Measurements from ENCODE around the gene GATA6.

GATA6 gene

DNA sequence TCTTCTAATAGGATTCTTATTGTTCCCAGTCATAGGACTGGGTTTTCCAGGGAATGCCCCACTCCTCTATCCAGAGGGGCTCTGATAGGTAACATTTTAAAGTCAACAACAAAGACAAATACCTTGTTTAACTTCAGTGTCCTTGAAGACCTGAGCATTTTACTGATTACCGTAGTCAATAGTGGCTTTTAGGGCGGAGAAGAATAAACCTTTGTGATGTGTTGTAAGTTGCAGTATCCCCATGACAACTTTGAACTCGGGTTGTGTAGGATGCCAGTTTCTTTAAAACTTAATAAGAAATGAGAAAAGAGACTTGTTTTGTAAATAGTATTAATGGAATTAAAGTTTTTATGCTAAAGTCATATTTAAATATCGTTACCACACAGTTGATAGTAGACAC is 6.0 kb downstream of the GATA6 start (continued):
- TF ChIP-seq ZNF704 (tag by site-specific recombination; IDR thresholded peaks at IDR 0.05) (no peak), ZNF138 (tag by site-specific recombination; IDR thresholded peaks at IDR 0.05; ENCODE audit: borderline replicate concordance) (no peak), ZNF132 (tag by site-specific recombination; IDR thresholded peaks at IDR 0.05; ENCODE audit: borderline replicate concordance) (no peak), ZNF548 (tag by site-specific recombination; IDR thresholded peaks at IDR 0.05) (no peak), ZNF521 (tag by site-specific recombination; IDR thresholded peaks at IDR 0.05) (no peak)

GRCh38 chr18:22176420-22177326 is 7.3 kb downstream of the GATA6 start:
- Histone ChIP-seq H3K9me3 (ENCODE audit: control insufficient read depth, insufficient read depth, low read depth, low read length) (no peaks in the 10 kb centered on the region), H3K36me3 (ENCODE audit: control insufficient read depth in 2 of 2, insufficient read depth in 1 of 2, low read length in 2 of 2) (peaks cover 38 to 78% of the 10 kb centered on the region in 2 experiments), H3K4me3 (ENCODE audit: low read depth, low read length) (no peak overlapping the region), H3K4me1 (ENCODE audit: control insufficient read depth, insufficient read depth, low read length) (peaks cover 44% of the 10 kb centered on the region), H3K27ac (ENCODE audit: extremely low read depth, low read depth, low read length) (no peak overlapping the region)
- ChIA-PET POLR2A (no interaction called here), CTCF (no interaction called here)
- TF ChIP-seq ZNF202 (tag by site-specific recombination; IDR thresholded peaks at IDR 0.05; ENCODE audit: borderline replicate concordance) (0 out of 2 replicates have a peak, but pooled peaks have one; percentile 72), ZNF785 (tag by site-specific recombination; IDR thresholded peaks at IDR 0.05) (no peak)

DNA sequence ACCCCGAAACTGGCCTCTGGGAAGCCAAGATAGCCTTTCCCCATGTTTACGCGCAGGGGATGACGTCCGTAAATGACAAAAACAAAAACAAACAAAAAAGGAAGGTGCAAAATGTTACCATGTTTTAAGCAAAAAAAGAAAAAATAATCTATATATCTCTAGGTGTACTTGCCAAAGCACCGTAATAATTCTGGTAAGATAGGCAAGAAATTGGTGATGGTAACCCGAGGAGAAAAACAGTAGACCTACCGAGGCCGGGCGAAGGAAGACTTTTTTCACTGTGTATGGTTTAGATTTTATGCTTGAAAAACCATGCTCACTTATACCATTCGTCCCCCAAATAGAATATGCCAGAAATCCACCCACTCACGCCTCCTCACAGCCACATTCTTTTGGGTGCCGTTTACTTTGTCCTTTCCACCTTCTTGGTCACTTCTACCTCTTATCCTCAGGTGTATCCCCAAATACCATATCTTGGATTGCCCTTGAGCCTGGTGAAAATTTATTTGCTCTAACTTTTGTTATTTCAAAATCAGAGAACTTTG is 8.0 kb downstream of the GATA6 start:
- H3K9me3 ChIP-seq (ENCODE audit: control insufficient read depth, insufficient read depth, low read depth, low read length) = no peaks in the 10 kb centered on the region
- H3K4me1 ChIP-seq (ENCODE audit: control insufficient read depth, insufficient read depth, low read length) = peaks cover 51% of the 10 kb centered on the region
- TF ChIP-seq ZFHX2 (tag by site-specific recombination; conservative IDR thresholded peaks at IDR 0.05) (peak; percentile 46), ZFP41 (tag by site-specific recombination; IDR thresholded peaks at IDR 0.05; ENCODE audit: borderline replicate concordance) (no peak), ZSCAN16 (tag by site-specific recombination; IDR thresholded peaks at IDR 0.05) (no peak), ZBTB48 (tag by site-specific recombination; IDR thresholded peaks at IDR 0.05) (no peak), ZNF596 (tag by site-specific recombination; IDR thresholded peaks at IDR 0.05) (no peak)
- ChIA-PET CTCF (no interaction called here), POLR2A (no interaction called here)
- no peak overlapping the region for H3K27ac ChIP-seq (ENCODE audit: extremely low read depth, low read depth, low read length)
- H3K36me3 ChIP-seq (ENCODE audit: control insufficient read depth in 2 of 2, insufficient read depth in 1 of 2, low read length in 2 of 2) = peaks cover 46 to 76% of the 10 kb centered on the region in 2 experiments
- no peak overlapping the region for H3K4me3 ChIP-seq (ENCODE audit: low read depth, low read length)

DNA sequence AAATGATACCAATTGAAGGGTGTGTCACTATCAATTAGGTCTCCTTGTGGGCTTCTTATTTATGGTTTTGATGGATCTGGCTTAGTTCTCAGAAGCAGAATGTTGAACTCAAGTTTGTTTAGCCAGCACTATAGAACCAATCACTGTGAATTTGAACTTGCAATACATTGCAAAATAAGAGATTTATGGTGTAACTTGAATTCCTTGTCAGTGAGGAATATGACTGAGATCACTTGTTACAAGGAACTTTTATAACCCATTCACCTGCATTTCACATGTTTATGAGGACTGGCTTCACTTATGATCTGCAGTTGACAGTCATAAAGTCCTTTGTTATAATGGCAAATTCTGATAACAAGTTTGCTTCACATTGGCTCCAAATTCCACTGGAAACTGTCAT is 9.8 kb downstream of the GATA6 start:
- Histone ChIP-seq H3K27ac (ENCODE audit: extremely low read depth, low read depth, low read length) (no peak overlapping the region), H3K36me3 (ENCODE audit: control insufficient read depth in 2 of 2, insufficient read depth in 1 of 2, low read length in 2 of 2) (peaks cover 49 to 67% of the 10 kb centered on the region in 2 experiments), H3K4me1 (ENCODE audit: control insufficient read depth, insufficient read depth, low read length) (peaks cover 61% of the 10 kb centered on the region), H3K4me3 (ENCODE audit: low read depth, low read length) (no peak overlapping the region), H3K9me3 (ENCODE audit: control insufficient read depth, insufficient read depth, low read depth, low read length) (no peaks in the 10 kb centered on the region)
- POLR2A ChIA-PET = interaction anchor here (1.3 kb wide), 1 partner anchor 8 kb away, joined by 4 read pairs; no protein-coding TSS in a partner anchor
- CTCF ChIA-PET = interaction anchor here (0.5 to 0.9 kb wide), 2 partner anchors 10 to 381 kb away, joined by 3 to 4 read pairs; no protein-coding TSS in a partner anchor
- peak; percentile 69; the same call in 1 of the 2 replicates for TF ChIP-seq ZNF350 (tag by site-specific recombination; IDR thresholded peaks at IDR 0.05)
- TF ChIP-seq, protein P1, sequence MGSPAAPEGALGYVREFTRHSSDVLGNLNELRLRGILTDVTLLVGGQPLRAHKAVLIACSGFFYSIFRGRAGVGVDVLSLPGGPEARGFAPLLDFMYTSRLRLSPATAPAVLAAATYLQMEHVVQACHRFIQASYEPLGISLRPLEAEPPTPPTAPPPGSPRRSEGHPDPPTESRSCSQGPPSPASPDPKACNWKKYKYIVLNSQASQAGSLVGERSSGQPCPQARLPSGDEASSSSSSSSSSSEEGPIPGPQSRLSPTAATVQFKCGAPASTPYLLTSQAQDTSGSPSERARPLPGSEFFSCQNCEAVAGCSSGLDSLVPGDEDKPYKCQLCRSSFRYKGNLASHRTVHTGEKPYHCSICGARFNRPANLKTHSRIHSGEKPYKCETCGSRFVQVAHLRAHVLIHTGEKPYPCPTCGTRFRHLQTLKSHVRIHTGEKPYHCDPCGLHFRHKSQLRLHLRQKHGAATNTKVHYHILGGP (tag by site-specific recombination; IDR thresholded peaks at IDR 0.05) = 0 out of 2 replicates have a peak, but pooled peaks have one; percentile 8
- no peak for TF ChIP-seq ZFP69B (tag by site-specific recombination; IDR thresholded peaks at IDR 0.05)
- no peak for TF ChIP-seq KLF8 (tag by site-specific recombination; IDR thresholded peaks at IDR 0.05)
- no peak for TF ChIP-seq ZFP37 (tag by site-specific recombination; IDR thresholded peaks at IDR 0.05)
- TF ChIP-seq ZSCAN30 (tag by site-specific recombination; IDR thresholded peaks at IDR 0.05) = peak; percentile 81; the same call in 1 of the 2 replicates
- TF ChIP-seq, protein P2, sequence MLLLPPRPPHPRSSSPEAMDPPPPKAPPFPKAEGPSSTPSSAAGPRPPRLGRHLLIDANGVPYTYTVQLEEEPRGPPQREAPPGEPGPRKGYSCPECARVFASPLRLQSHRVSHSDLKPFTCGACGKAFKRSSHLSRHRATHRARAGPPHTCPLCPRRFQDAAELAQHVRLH (tag by site-specific recombination; IDR thresholded peaks at IDR 0.05) = 0 out of 2 replicates have a peak, but pooled peaks have one; percentile 24
- peak; percentile 23; the same call in 1 of the 2 replicates for TF ChIP-seq ZNF792 (tag by site-specific recombination; IDR thresholded peaks at IDR 0.05)
- peak; percentile 41 for TF ChIP-seq KLF10 (tag by site-specific recombination; IDR thresholded peaks at IDR 0.05)
- peak; percentile 39; the same call in 1 of the 2 replicates for TF ChIP-seq KLF16 (tag by site-specific recombination; IDR thresholded peaks at IDR 0.05)
- peak; percentile 81 for TF ChIP-seq OSR2 (tag by site-specific recombination; IDR thresholded peaks at IDR 0.05)
- TF ChIP-seq ZNF843 (tag by site-specific recombination; IDR thresholded peaks at IDR 0.05) = peak; percentile 81
- TF ChIP-seq BCL11B (tag by site-specific recombination; IDR thresholded peaks at IDR 0.05; ENCODE audit: low read depth) = peak; percentile 90
- TF ChIP-seq IKZF3 (tag by site-specific recombination; IDR thresholded peaks at IDR 0.05) = peak; percentile 79

All from HEK293 (cell line).